Skeletal muscle satellite cell (primary cell): ENCODE results near the gene STK4.

Experiments
- H3K27me3 ChIP-seq: 2 replicates; pipeline ENCODE4 v1.7.0; 2013; ENCODE audit warnings: low read length; ENCODE audit not compliant: control insufficient read depth, insufficient read depth
- H3K36me3 ChIP-seq: 2 replicates; pipeline ENCODE4 v1.7.0; 2013; ENCODE audit warnings: mild to moderate bottlenecking, control low read depth, low read length; ENCODE audit not compliant: insufficient read depth
- H3K4me1 ChIP-seq: 2 replicates; pipeline ENCODE4 v1.7.0; 2013; ENCODE audit warnings: low read length; ENCODE audit not compliant: control insufficient read depth, insufficient read depth
- H3K4me2 ChIP-seq: 2 replicates; pipeline ENCODE4 v1.7.0; 2013; ENCODE audit warnings: mild to moderate bottlenecking, low read length
- H3K4me3 ChIP-seq: 2 replicates; pipeline ENCODE4 v1.7.0; 2013; ENCODE audit warnings: low read length
- H3K9ac ChIP-seq: 2 replicates; pipeline ENCODE4 v1.7.0; 2013; ENCODE audit warnings: mild to moderate bottlenecking, low read depth, low read length, moderate library complexity
- H3K9me3 ChIP-seq: replicated peaks from 2 replicates; pipeline ENCODE4 v1.7.0; 2013; ENCODE audit warnings: mild to moderate bottlenecking, control low read depth, low read length

Gene STK4

DNA sequence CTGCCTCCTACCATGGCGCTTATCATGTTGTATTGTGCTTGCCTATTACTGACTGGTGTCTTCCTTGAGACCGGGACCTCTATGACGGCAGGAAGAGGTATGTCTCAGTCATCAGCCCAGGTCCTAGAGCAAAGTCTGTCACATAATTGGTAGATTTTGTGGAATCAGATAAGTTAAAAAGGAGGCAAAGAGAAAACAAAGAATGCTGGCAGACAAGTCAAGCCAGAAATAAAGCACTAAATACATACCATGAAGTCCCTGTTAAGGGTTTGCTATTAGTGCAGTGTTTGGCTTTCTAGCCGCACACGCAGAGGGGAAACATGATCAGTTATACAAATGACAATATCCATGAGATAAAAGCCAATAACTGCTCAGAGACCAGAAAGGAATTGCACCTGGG is 12.1 kb upstream of the STK4 start:
- Histone ChIP-seq H3K9me3 (no peaks in the 10 kb centered on the region), H3K36me3 (peaks cover 80% of the 10 kb centered on the region), H3K4me3 (no peak overlapping the region), H3K4me2 (no peak overlapping the region), H3K4me1 (peaks cover 9% of the 10 kb centered on the region), H3K9ac (no peak overlapping the region), H3K27me3 (no peaks in the 10 kb centered on the region)

DNA sequence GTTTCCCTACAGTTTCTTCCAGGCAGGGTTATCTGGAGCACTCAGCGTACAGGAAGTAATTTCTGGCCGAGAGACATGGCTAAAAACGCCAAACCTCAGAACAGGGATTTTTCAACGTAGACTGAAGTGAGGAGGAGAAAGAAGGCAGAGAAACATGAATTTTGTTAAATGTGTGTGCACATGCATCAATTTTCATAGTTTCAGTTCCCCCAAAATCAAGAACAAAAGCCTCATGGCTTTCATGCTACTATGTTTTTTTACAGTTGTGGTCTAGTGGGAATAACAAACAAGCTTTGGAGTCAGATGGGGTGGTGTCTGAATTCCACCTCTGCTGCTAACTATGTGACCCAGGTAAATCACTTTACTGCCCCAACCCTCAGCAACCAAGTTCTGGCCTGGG is 11.0 kb upstream of the STK4 start:
- no peaks in the 10 kb centered on the region for H3K27me3 ChIP-seq
- no peak overlapping the region for H3K9ac ChIP-seq
- H3K36me3 ChIP-seq = peaks cover 71% of the 10 kb centered on the region
- H3K4me2 ChIP-seq = no peak overlapping the region
- no peak overlapping the region for H3K4me3 ChIP-seq
- H3K4me1 ChIP-seq = peaks cover 9% of the 10 kb centered on the region
- no peaks in the 10 kb centered on the region for H3K9me3 ChIP-seq

DNA sequence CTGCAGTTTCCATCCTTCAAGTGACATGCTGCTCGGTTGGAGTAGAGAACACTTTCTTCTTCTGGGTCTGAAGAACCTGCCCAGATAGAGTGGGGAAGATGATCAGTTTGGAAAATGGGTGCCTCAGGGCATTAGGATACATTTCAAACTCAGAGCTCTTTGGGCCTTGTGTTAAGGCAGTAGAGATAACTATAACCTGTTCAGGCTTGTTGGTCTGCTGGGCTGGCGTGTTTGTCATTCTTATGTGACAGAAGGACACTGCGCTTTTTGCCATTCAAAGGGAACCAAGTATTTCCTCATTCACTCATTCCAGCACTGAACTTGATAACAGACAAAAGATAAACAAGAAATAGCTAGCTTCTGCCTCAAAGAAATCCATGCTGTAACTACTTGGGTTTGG is 9.9 kb upstream of the STK4 start:
- Histone ChIP-seq H3K4me3 (no peak overlapping the region), H3K4me1 (peaks cover 16% of the 10 kb centered on the region), H3K36me3 (peaks cover 59% of the 10 kb centered on the region), H3K4me2 (no peak overlapping the region), H3K9me3 (no peaks in the 10 kb centered on the region), H3K27me3 (no peaks in the 10 kb centered on the region), H3K9ac (no peak overlapping the region)

- Histone ChIP-seq H3K4me2 (peak overlapping the region; percentile 86), H3K36me3 (peaks cover 41% of the 10 kb centered on the region), H3K9ac (no peak overlapping the region), H3K9me3 (no peaks in the 10 kb centered on the region), H3K4me1 (peaks cover 23% of the 10 kb centered on the region), H3K4me3 (peak overlapping the region; percentile 80), H3K27me3 (no peaks in the 10 kb centered on the region)
These were observed 8.0 kb upstream of the STK4 start for GRCh38 chr20:44958276-44958675.

DNA sequence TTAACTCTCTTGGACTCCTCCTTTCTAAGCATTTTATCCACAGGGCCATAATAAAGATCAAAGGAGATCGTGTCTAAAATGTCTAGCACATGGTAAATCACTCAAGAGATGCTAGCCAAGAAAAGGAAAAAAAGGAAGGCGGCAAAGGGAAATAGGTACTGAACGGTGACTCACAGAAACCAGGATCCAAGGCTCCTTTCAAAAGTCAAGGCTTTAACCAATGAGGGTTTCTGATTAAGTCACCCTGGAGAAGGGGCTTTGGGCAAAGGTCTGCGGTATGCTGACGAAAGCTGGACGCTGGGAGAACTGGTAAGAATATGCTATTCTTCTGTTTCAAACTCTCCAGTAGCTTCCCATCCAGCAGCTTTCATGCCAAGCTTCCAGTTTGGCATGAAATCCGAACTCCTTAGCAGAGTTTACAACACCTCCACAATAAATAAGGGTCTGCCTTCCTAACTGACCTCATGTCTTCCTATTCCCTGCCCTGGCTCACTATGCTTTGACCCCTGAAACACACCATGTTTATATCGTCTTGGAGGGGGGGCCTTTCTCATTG is 7.2 kb upstream of the STK4 start:
- peak overlapping the region; percentile 86 for H3K9ac ChIP-seq

GRCh38 chr20:44959638-44960102 is 6.6 kb upstream of the STK4 start:
- no peaks in the 10 kb centered on the region for H3K9me3 ChIP-seq
- H3K4me3 ChIP-seq = peak overlapping the region; percentile 80
- peaks cover 27% of the 10 kb centered on the region for H3K36me3 ChIP-seq
- H3K27me3 ChIP-seq = no peaks in the 10 kb centered on the region
- peaks cover 23% of the 10 kb centered on the region for H3K4me1 ChIP-seq
- H3K4me2 ChIP-seq = peak overlapping the region; percentile 86
- H3K9ac ChIP-seq = peak overlapping the region; percentile 86

More for the DNA sequence above, 7.2 kb upstream of the STK4 start:
- Histone ChIP-seq H3K4me2 (peak overlapping the region; percentile 86), H3K4me1 (peaks cover 23% of the 10 kb centered on the region), H3K27me3 (no peaks in the 10 kb centered on the region), H3K9me3 (no peaks in the 10 kb centered on the region), H3K4me3 (peak overlapping the region; percentile 80), H3K36me3 (peaks cover 32% of the 10 kb centered on the region)

DNA sequence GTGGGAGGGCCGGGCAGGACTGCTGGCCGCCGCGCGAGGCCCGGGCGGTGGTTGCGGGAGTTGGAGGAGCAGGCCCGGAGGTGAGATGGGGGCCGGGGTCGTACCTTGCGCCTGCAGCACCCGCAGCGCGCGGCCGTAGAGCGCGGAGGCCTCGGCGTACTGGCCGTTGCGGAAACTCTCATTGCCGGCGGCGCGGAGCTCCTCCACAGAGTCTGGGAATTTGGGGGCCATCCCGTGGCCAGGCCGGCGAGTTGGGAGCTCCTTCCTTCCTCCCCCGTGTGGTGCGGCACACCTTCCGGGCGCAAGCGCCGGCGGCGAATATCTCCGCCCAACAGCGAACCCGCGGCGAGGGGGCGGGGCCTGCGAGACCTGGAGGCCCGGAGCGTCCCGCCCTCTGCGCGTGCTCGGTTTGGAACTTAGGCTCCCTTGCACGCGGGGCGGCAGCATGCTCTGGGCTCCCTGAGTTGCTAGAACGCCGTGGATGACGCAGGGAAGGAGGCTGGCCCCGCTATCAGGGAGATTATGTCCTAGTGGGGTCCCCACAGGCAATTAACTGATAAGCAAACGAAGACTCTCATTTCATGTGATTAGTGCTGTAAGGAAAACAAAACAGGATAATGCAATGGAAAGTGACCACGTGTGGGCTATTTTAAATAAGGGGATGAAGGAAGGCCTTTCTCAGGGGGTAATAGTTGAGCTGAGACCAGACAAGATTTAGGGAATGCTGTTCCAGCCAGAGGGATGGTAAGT is 6.0 kb upstream of the STK4 start, which contains the start of gene TOMM34:
TSS of gene TOMM34 (minus strand) at position 295 of the 750 bp plus-strand sequence. CDS start at position 231, 64 bp downstream.
- no peaks in the 10 kb centered on the region for H3K27me3 ChIP-seq
- peaks cover 23% of the 10 kb centered on the region for H3K4me1 ChIP-seq
- no peaks in the 10 kb centered on the region for H3K9me3 ChIP-seq
- peak within 1 kb of the TSS; percentile 86 for H3K9ac ChIP-seq
- peak within 1 kb of the TSS; percentile 86 for H3K4me2 ChIP-seq
- H3K4me3 ChIP-seq = peak within 1 kb of the TSS; percentile 80
- peaks cover 20% of the 10 kb centered on the region for H3K36me3 ChIP-seq

DNA sequence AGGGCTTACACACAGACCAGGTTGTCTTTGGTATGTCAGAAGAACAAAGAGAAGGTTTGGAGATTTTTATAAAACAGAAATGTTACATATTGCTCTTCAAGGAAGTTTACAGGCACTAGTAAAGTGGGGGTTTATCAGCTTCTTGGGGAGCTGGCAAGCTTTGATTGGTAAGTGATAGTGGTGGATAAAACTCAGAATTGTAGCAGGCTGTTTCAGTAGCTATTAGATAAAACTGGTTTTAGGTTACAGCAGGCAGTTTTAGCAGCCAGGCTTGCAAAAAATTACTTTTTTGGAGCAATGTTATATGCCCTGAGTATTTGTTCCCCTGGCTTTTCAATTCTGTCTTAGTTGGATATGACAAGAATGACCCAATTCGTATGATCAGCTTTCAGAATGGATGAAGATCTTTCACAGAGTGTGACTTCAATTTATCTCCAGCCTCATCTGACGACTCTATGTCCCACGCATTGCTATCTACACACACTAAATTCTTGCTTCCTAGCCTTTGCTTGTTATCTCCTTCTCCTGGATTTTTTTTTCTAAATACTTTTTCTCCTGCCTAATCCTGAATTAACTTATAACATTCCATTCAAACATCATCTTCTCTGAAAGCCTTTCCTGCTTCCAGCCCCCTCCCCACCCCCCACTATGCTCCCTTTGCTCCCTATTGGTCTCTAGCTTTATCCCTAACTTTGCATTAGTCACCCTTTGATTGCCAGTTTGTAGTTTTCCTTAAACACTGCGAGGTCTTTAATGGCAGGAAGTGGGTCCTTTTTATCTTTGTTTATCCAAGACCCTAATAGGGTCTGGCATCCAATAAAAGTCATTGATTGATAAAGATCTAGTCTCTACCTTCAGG is 5.1 kb upstream of the STK4 start:
- H3K4me3 ChIP-seq = no peak overlapping the region
- H3K4me2 ChIP-seq = no peak overlapping the region
- no peak overlapping the region for H3K9ac ChIP-seq
- no peaks in the 10 kb centered on the region for H3K27me3 ChIP-seq
- H3K9me3 ChIP-seq = no peaks in the 10 kb centered on the region
- H3K36me3 ChIP-seq = peaks cover 11% of the 10 kb centered on the region
- peaks cover 27% of the 10 kb centered on the region for H3K4me1 ChIP-seq

GRCh38 chr20:44961870-44962267 is 4.4 kb upstream of the STK4 start:
- peaks cover 29% of the 10 kb centered on the region for H3K4me1 ChIP-seq
- no peaks in the 10 kb centered on the region for H3K9me3 ChIP-seq
- no peak overlapping the region for H3K4me3 ChIP-seq
- no peaks in the 10 kb centered on the region for H3K27me3 ChIP-seq
- no peak overlapping the region for H3K9ac ChIP-seq
- H3K4me2 ChIP-seq = no peak overlapping the region
- peaks cover 7% of the 10 kb centered on the region for H3K36me3 ChIP-seq

DNA sequence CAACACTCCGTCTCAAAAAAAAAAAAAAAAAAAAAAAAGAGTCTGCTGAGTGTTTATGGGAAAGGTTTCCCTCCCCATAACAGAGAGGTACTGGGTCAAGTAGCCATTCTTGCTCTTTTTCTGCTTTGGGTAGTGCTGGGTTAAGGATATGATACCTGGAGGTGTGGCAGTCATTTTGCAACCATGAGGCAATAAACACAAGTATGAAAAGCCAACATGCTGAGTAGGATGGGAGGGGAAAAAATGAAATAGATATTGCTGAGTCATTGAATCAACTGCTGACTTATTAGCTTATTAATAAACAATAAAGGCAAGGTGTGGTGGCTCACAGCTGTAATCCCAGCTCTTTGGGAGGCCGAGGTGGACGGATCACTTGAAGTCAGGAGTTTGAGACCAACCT is 3.8 kb upstream of the STK4 start:
- no peak overlapping the region for H3K9ac ChIP-seq
- H3K4me2 ChIP-seq = no peak overlapping the region
- no peaks in the 10 kb centered on the region for H3K9me3 ChIP-seq
- peaks cover 7% of the 10 kb centered on the region for H3K36me3 ChIP-seq
- H3K27me3 ChIP-seq = no peaks in the 10 kb centered on the region
- H3K4me1 ChIP-seq = peaks cover 35% of the 10 kb centered on the region
- H3K4me3 ChIP-seq = no peak overlapping the region
